HL-60 (cell line): ENCODE results near the gene AOC3.

Experiments used
- POLR2AphosphoS5 ChIP-seq: IDR thresholded peaks from 2 replicates; pipeline ENCODE4 v1.6.1; 2012; ENCODE audit warnings: low read depth
- TF ChIP-seq, protein P1 (sequence below): IDR thresholded peaks from one replicate; pipeline ENCODE4 v1.5.1; 2011; ENCODE audit warnings: low read length, control low read depth, inconsistent platforms; ENCODE audit not compliant: insufficient read depth

DNA sequence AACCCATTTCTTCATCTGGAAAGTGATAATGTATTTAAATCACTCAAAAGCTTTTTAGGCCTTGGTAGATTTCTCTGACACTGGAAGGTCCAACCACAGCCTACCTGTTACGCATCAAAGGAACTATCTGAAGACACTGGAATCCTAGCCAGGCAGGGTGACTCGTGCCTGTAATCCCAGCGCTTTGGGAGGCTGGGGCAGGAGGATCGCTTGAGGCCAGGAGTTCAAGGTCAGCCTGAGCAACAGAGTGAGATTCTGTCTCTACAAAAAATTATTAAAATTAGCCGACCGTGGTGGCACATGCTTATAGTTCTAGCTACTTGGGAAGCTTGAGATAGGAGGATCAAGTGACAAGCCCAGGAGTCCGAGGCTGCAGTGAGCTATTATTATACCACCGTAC is 31.2 kb downstream of the AOC3 start:
- TF ChIP-seq, protein P1, sequence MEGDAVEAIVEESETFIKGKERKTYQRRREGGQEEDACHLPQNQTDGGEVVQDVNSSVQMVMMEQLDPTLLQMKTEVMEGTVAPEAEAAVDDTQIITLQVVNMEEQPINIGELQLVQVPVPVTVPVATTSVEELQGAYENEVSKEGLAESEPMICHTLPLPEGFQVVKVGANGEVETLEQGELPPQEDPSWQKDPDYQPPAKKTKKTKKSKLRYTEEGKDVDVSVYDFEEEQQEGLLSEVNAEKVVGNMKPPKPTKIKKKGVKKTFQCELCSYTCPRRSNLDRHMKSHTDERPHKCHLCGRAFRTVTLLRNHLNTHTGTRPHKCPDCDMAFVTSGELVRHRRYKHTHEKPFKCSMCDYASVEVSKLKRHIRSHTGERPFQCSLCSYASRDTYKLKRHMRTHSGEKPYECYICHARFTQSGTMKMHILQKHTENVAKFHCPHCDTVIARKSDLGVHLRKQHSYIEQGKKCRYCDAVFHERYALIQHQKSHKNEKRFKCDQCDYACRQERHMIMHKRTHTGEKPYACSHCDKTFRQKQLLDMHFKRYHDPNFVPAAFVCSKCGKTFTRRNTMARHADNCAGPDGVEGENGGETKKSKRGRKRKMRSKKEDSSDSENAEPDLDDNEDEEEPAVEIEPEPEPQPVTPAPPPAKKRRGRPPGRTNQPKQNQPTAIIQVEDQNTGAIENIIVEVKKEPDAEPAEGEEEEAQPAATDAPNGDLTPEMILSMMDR: no peak
- no peak for TF ChIP-seq POLR2AphosphoS5
